Measurements from ENCODE around the gene XPO6. TPM values are rescaled to one million over a fixed set of nuclear protein-coding genes. Genes with fewer than 3 reads are reported as not detected.

Gene XPO6
- total and polyA plus RNA-seq, 2 of the 13 experiments (the other 11 are each of a cell fraction or from before 2014, with no cell fraction given) = 109 to 129 TPM

DNA sequence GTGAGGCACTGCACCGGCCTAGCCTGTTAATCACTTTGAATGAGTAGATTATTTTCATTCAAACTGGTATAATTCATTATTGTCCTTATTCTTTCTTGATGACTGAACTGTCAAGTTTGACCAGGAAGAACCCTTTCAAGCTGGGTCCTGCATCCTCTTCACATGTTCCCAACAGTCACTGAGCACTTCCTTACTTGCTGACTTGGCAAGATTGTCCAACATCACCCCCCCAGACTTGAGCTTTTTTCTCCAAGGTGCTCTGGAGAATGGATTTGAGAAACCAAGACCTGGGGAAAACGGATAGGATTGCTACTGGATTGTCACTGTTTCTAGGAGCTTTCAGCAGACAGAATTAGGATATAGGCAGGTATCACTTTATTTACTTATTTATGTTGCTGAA, 93.1 kb downstream of the XPO6 start:
- POLR2A ChIA-PET = no interaction called here
- CTCF ChIA-PET (ENCODE audit: low intra/inter-chr PET ratio, low total read pairs) = no interaction called here
- no peak overlapping the region for H3K27ac ChIP-seq (ENCODE audit: extremely low read length, insufficient read depth, low read length)
- H3K27me3 ChIP-seq (ENCODE audit: control insufficient read depth in 1 of 2, insufficient read depth in 2 of 2, low read length in 2 of 2) = no peaks in the 10 kb centered on the region
- no peaks in the 10 kb centered on the region for H4K20me1 ChIP-seq (ENCODE audit: insufficient read depth, low read length)
- no peak overlapping the region for H3K4me3 ChIP-seq (replicated peaks in 1 of 3; ENCODE audit: insufficient read depth in 1 of 3, low read depth in 2 of 3, low read length in 3 of 3)
- H3K36me3 ChIP-seq (replicated peaks in 1 of 2; ENCODE audit: control insufficient read depth in 1 of 2, insufficient read depth in 2 of 2, low read length in 2 of 2) = peaks cover 20 to 81% of the 10 kb centered on the region in 2 experiments
- H2AFZ ChIP-seq (ENCODE audit: low read length) = no peak overlapping the region
- WGBS (ENCODE audit: low lambda C conversion rate) = 48% methylated on average over 2 of the region's 2 CpGs
- H3K4me2 ChIP-seq (ENCODE audit: low read depth, low read length) = no peak overlapping the region
- in situ Hi-C loops (cut with HindIII; ENCODE audit: extremely low pct_ligation_motif_present, low pct_unique_long_range_greater_than_20kb) = no loop called here
- H3K4me1 ChIP-seq (ENCODE audit: insufficient read depth, low read length) = no peaks in the 10 kb centered on the region
- H3K79me2 ChIP-seq (ENCODE audit: insufficient read depth, low read length) = no peaks in the 10 kb centered on the region
- ATAC-seq = no peak
- intact Hi-C loops (cut with micrococcal nuclease; ENCODE audit: unreplicated experiment) = no loop called here
- TF ChIP-seq ZNF570 (CRISPR knock-in tag; IDR thresholded peaks at IDR 0.05; ENCODE audit: borderline replicate concordance) = no peak
- no peak for TF ChIP-seq CEBPB (IDR thresholded peaks at IDR 0.05; ENCODE audit: borderline replicate concordance, low read depth, low read length)
- no peak for TF ChIP-seq CCAR2 (optimal IDR thresholded peaks at IDR 0.05; ENCODE audit: low read depth, low read length)
- TF ChIP-seq PHF21A (CRISPR knock-in tag; IDR thresholded peaks at IDR 0.05) = no peak
- TF ChIP-seq MAFK (conservative IDR thresholded peaks at IDR 0.05 in 1 of 2, IDR thresholded peaks at IDR 0.05 in 1 of 2; ENCODE audit: low read length in 2 of 2) = peak; percentile 88 to 93
- TF ChIP-seq HCFC1 (IDR thresholded peaks at IDR 0.05; ENCODE audit: low read depth, low read length) = no peak
- TF ChIP-seq MAFF (IDR thresholded peaks at IDR 0.05; ENCODE audit: low read depth, low read length) = peak; percentile 85
- no peak for TF ChIP-seq SMARCC2 (IDR thresholded peaks at IDR 0.05)
- no TSS peak for BruUV-seq (replicated peaks)
- H3K9ac ChIP-seq (ENCODE audit: insufficient read depth, low read depth, low read length) = no peak overlapping the region
- H3K9me3 ChIP-seq (ENCODE audit: low read length) = no peaks in the 10 kb centered on the region
- FAIRE-seq = no peak
- DNase-seq (ENCODE audit: low spot score) = no peak

DNA sequence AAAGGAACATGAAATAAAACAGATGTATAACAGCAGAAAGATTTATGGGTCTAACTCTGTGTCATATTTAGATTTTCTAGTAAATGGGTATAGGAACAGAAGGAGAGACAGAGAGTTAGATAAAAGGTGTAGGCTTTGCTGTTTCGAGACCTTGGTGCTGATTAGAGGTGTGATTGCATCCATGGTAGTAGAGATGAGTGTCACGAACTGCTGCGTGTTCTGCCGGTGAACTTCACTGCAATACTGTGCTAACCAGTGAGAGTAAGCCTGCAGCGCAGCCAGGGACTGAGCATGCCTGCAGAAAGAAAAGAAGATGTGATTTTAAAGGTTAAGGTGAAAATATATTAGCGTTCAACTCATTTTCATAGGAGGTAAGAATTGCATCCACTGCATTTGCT, 94.6 kb downstream of the XPO6 start:
- Histone ChIP-seq H3K27ac (ENCODE audit: extremely low read length, insufficient read depth, low read length) (no peak overlapping the region), H3K79me2 (ENCODE audit: insufficient read depth, low read length) (no peaks in the 10 kb centered on the region), H4K20me1 (ENCODE audit: insufficient read depth, low read length) (no peaks in the 10 kb centered on the region), H3K9me3 (ENCODE audit: low read length) (no peaks in the 10 kb centered on the region), H2AFZ (ENCODE audit: low read length) (no peak overlapping the region), H3K9ac (ENCODE audit: insufficient read depth, low read depth, low read length) (no peak overlapping the region), H3K36me3 (replicated peaks in 1 of 2; ENCODE audit: control insufficient read depth in 1 of 2, insufficient read depth in 2 of 2, low read length in 2 of 2) (peaks cover 20 to 81% of the 10 kb centered on the region in 2 experiments), H3K4me3 (replicated peaks in 1 of 3; ENCODE audit: insufficient read depth in 1 of 3, low read depth in 2 of 3, low read length in 3 of 3) (no peak overlapping the region), H3K4me1 (ENCODE audit: insufficient read depth, low read length) (no peaks in the 10 kb centered on the region), H3K4me2 (ENCODE audit: low read depth, low read length) (no peak overlapping the region), H3K27me3 (ENCODE audit: control insufficient read depth in 1 of 2, insufficient read depth in 2 of 2, low read length in 2 of 2) (no peaks in the 10 kb centered on the region)
- CTCF ChIA-PET (ENCODE audit: low intra/inter-chr PET ratio, low total read pairs) = no interaction called here
- WGBS (ENCODE audit: low lambda C conversion rate) = 97% methylated on average over 6 of the region's 6 CpGs
- FAIRE-seq (no peak), DNase-seq (ENCODE audit: low spot score) (no peak), ATAC-seq (no peak)
- in situ Hi-C loops (cut with HindIII; ENCODE audit: extremely low pct_ligation_motif_present, low pct_unique_long_range_greater_than_20kb) (no loop called here), intact Hi-C loops (cut with micrococcal nuclease; ENCODE audit: unreplicated experiment) (no loop called here)
- no peak for TF ChIP-seq MTA3 (CRISPR knock-in tag; IDR thresholded peaks at IDR 0.05)
- TF ChIP-seq SOX13 (IDR thresholded peaks at IDR 0.05) = no peak
- TF ChIP-seq SOX13 (CRISPR knock-in tag; conservative IDR thresholded peaks at IDR 0.05 in 1 of 2, IDR thresholded peaks at IDR 0.05 in 1 of 2) = no peak
- no peak for TF ChIP-seq ZNF263 (CRISPR knock-in tag; IDR thresholded peaks at IDR 0.05)
- no peak for TF ChIP-seq ZNF234 (CRISPR knock-in tag; conservative IDR thresholded peaks at IDR 0.05)
- no peak for TF ChIP-seq SP1 (IDR thresholded peaks at IDR 0.05)
- no peak for TF ChIP-seq SP1 (CRISPR knock-in tag; IDR thresholded peaks at IDR 0.05)
- no peak for TF ChIP-seq PHB2 (IDR thresholded peaks at IDR 0.05; ENCODE audit: partially characterized antibody)
- no peak for TF ChIP-seq MED8 (CRISPR knock-in tag; IDR thresholded peaks at IDR 0.05; ENCODE audit: insufficient replicate concordance)
- TF ChIP-seq MAFK (conservative IDR thresholded peaks at IDR 0.05 in 1 of 2, IDR thresholded peaks at IDR 0.05 in 1 of 2; ENCODE audit: low read length in 2 of 2) = no peak
- TF ChIP-seq NFYC (CRISPR knock-in tag; IDR thresholded peaks at IDR 0.05) = no peak
- no peak for TF ChIP-seq ZNF44 (CRISPR knock-in tag; IDR thresholded peaks at IDR 0.05)
- POLR2A ChIA-PET = no interaction called here
- BruUV-seq (replicated peaks) = no TSS peak
